Measurements from ENCODE around the gene IQCH.

GRCh38 chr15:67228286-67228685 lies 26.3 kb upstream of the IQCH start:
- TF ChIP-seq CTCF (IDR thresholded peaks at IDR 0.05) (no peak), POLR2A (IDR thresholded peaks at IDR 0.05) (no peak), EP300 (IDR thresholded peaks at IDR 0.05) (no peak)

All from tibial nerve (tissue), 4 donors.